MCF 10A (cell line): ENCODE results near the gene CYFIP2. TPM values are rescaled to one million over a fixed set of nuclear protein-coding genes. Genes with fewer than 3 reads are reported as not detected.

Experiments used
- BruUV-seq: library from RNA; stranded (reverse); fragments of 400-500 nt; replicated peaks from 2 replicates; lab custom pipeline; 2021; lab: Mats Ljungman, UMichigan
- CTCF ChIA-PET: fragments of 300-600 bp; sonication (Branson Sonifier 250); formaldehyde crosslinking; extraction: SDS; loops from one replicate; lab custom pipeline; 2021; ENCODE audit warnings: antibody characterized with exemption, inconsistent platforms; lab: Yijun Ruan, JAX
- POLR2A ChIA-PET: fragments of 300-600, 350-650 bp; sonication (Branson Sonifier 250); formaldehyde crosslinking; extraction: SDS; loops from one replicate; lab custom pipeline; 2020; ENCODE audit warnings: antibody characterized with exemption, inconsistent platforms; lab: Yijun Ruan, JAX
- DNase-seq: peaks from one replicate; pipeline ENCODE4 v3.0.0-alpha.2; 2018; ENCODE audit not compliant: unreplicated experiment
- H3K27ac Mint-ChIP-seq: one replicate; pipeline ENCODE4 v1.8.0; 2022; ENCODE audit warnings: mild to moderate bottlenecking, low read depth, mixed read lengths; ENCODE audit not compliant: unreplicated experiment
- H3K27me3 Mint-ChIP-seq: one replicate; pipeline ENCODE4 v1.8.0; 2022; ENCODE audit warnings: mixed read lengths; ENCODE audit not compliant: insufficient read depth, unreplicated experiment
- H3K36me3 Mint-ChIP-seq: one replicate; pipeline ENCODE4 v1.8.0; 2022; ENCODE audit warnings: mild to moderate bottlenecking, moderate library complexity, mixed read lengths; ENCODE audit not compliant: insufficient read depth, unreplicated experiment
- H3K4me1 Mint-ChIP-seq: one replicate; pipeline ENCODE4 v1.8.0; 2022; ENCODE audit warnings: mixed read lengths; ENCODE audit not compliant: insufficient read depth, unreplicated experiment
- H3K4me3 Mint-ChIP-seq: one replicate; pipeline ENCODE4 v1.8.0; 2022; ENCODE audit warnings: mild to moderate bottlenecking, moderate library complexity, mixed read lengths; ENCODE audit not compliant: unreplicated experiment
- H3K9me3 Mint-ChIP-seq: one replicate; pipeline ENCODE4 v1.8.0; 2022; ENCODE audit warnings: mixed read lengths; ENCODE audit not compliant: unreplicated experiment
- CTCF ChIP-seq: fragments of 200-600 bp; IDR thresholded peaks from one replicate; pipeline ENCODE4 v1.8.0; 2022; ENCODE audit warnings: antibody characterized with exemption, mild to moderate bottlenecking; ENCODE audit not compliant: unreplicated experiment
- intact Hi-C: fragments of 100-400 bp; cut with micrococcal nuclease; formaldehyde crosslinking; loops from 2 replicates; pipeline ENCODE4 v1.14.1; 2022
- total RNA-seq: library from RNA; stranded (reverse); gene quantifications from 2 replicates; pipeline ENCODE4 v1.2.3, GENCODE V29; 2022

The CYFIP2 gene
- total RNA-seq, 1 experiment from 2014 or later, result 50.8 TPM

- Mint-ChIP-seq H3K9me3 (no peaks in the 10 kb centered on the region), H3K4me3 (no peak overlapping the region), H3K36me3 (no peaks in the 10 kb centered on the region), H3K27me3 (no peaks in the 10 kb centered on the region), H3K4me1 (peaks cover 16% of the 10 kb centered on the region), H3K27ac (no peak overlapping the region)
- BruUV-seq, result no TSS peak
- no peak for TF ChIP-seq CTCF
- POLR2A ChIA-PET, result interaction anchor here (0.6 to 1.2 kb wide), 5 partner anchors 11 to 1307 kb away, joined by 3 to 4 read pairs (median 3); no protein-coding TSS in a partner anchor
- DNase-seq, result no peak
- CTCF ChIA-PET, result interaction anchor here (1.1 to 1.9 kb wide), 4 partner anchors 10 to 28 kb away, joined by 6 to 11 read pairs (median 8); no protein-coding TSS in a partner anchor
- intact Hi-C loops, result no loop called here
Observed at GRCh38 chr5:157444224-157444623, 178.3 kb downstream of the CYFIP2 start.

Other genes with a start within 250 kb of the CYFIP2 start
- gene HAVCR1, start 207.0 kb upstream of the CYFIP2 start, total RNA-seq, result 0.42 TPM in 1 of 2 replicates, not detected in the other
- 0.17 TPM in 1 of 2 replicates, not detected in the other for gene HAVCR2, start 157.1 kb upstream of the CYFIP2 start, total RNA-seq
- 14.7 and 16.9 TPM in 2 replicates for gene MED7, start 123.3 kb upstream of the CYFIP2 start, total RNA-seq
- gene GARIN3, start 99.9 kb upstream of the CYFIP2 start, total RNA-seq, result not detected in 2 replicates
- gene ITK, start 85.3 kb upstream of the CYFIP2 start, total RNA-seq, result not detected in 2 replicates
- gene NIPAL4, start 194.1 kb downstream of the CYFIP2 start, total RNA-seq, result 0.40 and 0.96 TPM in 2 replicates